Body of pancreas (tissue), 4 donors: Measurements from ENCODE around the gene FLT3.

Experiments
- POLR2A ChIP-seq, 3 donors: fragments of 450-650 bp; IDR thresholded peaks; one replicate each; pipeline ENCODE4 v1.6.1; 2016; ENCODE audit warnings: antibody characterized with exemption in 3 of 3, mild to moderate bottlenecking in 2 of 3
- TF ChIP-seq, protein P1 (sequence below), 7 experiments: fragments of 450-650 bp in 4 of 7; fragments of 200-600 bp in 3 of 7; sonication (generic) in 3 of 7; IDR thresholded peaks; one replicate each; pipeline ENCODE4 v1.5.1; 2016 to 2019; ENCODE audit warnings: antibody characterized with exemption in 7 of 7

DNA sequence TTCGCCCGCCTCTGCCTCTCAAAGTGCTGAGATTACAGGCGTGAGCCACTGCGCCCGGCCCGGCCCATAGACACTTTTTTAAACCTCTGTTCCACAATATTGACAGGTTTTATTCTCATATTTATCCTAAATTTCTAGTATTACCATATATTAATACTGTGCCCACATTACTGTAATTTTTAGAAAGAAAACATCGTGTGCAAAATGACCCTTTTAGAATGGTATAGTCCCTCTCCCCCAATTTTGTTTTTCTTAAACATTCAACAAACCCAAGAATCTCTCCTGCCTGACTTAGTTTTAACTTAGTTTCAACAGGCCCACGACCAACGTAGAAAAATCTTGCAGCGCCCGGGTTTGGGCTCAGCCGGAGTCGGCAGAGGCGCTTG lies 140.4 kb downstream of the FLT3 start:
- no peak for TF ChIP-seq POLR2A (IDR thresholded peaks at IDR 0.05)
- TF ChIP-seq, protein P1, sequence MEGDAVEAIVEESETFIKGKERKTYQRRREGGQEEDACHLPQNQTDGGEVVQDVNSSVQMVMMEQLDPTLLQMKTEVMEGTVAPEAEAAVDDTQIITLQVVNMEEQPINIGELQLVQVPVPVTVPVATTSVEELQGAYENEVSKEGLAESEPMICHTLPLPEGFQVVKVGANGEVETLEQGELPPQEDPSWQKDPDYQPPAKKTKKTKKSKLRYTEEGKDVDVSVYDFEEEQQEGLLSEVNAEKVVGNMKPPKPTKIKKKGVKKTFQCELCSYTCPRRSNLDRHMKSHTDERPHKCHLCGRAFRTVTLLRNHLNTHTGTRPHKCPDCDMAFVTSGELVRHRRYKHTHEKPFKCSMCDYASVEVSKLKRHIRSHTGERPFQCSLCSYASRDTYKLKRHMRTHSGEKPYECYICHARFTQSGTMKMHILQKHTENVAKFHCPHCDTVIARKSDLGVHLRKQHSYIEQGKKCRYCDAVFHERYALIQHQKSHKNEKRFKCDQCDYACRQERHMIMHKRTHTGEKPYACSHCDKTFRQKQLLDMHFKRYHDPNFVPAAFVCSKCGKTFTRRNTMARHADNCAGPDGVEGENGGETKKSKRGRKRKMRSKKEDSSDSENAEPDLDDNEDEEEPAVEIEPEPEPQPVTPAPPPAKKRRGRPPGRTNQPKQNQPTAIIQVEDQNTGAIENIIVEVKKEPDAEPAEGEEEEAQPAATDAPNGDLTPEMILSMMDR (IDR thresholded peaks at IDR 0.05) = no peak
